ENCODE results near the gene RGS17. TPM values are rescaled to one million over a fixed set of nuclear protein-coding genes. Genes with fewer than 3 reads are reported as not detected.

Gene RGS17
- total RNA-seq, 1 experiment from 2014 or later, result 3.2 TPM

DNA sequence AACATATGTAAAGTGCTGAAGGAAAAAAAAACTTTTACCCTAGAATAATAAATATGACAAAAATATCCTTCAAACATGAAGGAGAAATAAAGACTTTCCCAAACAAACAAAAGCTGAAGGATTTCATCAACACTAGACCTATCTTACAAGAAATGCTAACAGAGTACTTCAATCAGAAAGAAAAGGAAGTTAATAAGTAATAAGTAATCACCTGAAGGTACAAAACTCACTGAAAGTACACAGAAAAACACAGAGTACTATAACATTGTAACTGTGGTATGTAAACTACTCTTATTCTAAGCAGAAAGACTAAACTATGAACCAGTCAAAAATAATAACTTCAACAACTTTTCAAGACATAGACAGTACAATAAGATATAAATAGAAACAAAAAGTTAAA is 67.1 kb downstream of the RGS17 start:
- Histone ChIP-seq H3K23me2 (ENCODE audit: insufficient read length, low read depth, low read length, poor library complexity, severe bottlenecking) (no peaks in the 10 kb centered on the region), H3K18ac (ENCODE audit: insufficient read length, low read depth, low read length) (no peak overlapping the region), H3K9ac (ENCODE audit: extremely low read depth, insufficient read length, low read length) (no peak overlapping the region), H2BK5ac (ENCODE audit: insufficient read length, low read length) (no peak overlapping the region), H2BK12ac (ENCODE audit: insufficient read length, low read depth, low read length) (no peak overlapping the region), H3K4ac (ENCODE audit: low read depth, low read length) (no peak overlapping the region), H4K5ac (ENCODE audit: insufficient read length, low read depth, low read length) (no peak overlapping the region), H3T11ph (ENCODE audit: low read length) (no peak overlapping the region), H3K4me1 (ENCODE audit: insufficient read depth, low read length) (peaks cover 7% of the 10 kb centered on the region), H3K23ac (ENCODE audit: insufficient read length, low read depth, low read length) (no peak overlapping the region), H3K79me1 (ENCODE audit: insufficient read depth, low read depth, low read length, poor library complexity, severe bottlenecking) (no peaks in the 10 kb centered on the region), H3K9me3 (ENCODE audit: control insufficient read depth, low read depth, low read length) (no peaks in the 10 kb centered on the region), H3K14ac (ENCODE audit: insufficient read depth, low read length) (no peak overlapping the region), H4K8ac (replicated peaks; ENCODE audit: insufficient read length, low read depth, low read length) (no peak overlapping the region), H3K4me2 (ENCODE audit: insufficient read depth, insufficient read length, low read length) (no peak overlapping the region), H2AFZ (ENCODE audit: low read length) (no peak overlapping the region), H3K27me3 (ENCODE audit: insufficient read depth, low read length) (no peaks in the 10 kb centered on the region), H2BK15ac (ENCODE audit: low read depth, low read length) (no peak overlapping the region), H3K56ac (ENCODE audit: insufficient read length, low read depth, low read length) (no peak overlapping the region), H2BK120ac (ENCODE audit: low read depth, low read length, poor library complexity, severe bottlenecking) (no peak overlapping the region), H3K27ac (ENCODE audit: insufficient read length, low read depth, low read length) (no peak overlapping the region), H2AK5ac (ENCODE audit: insufficient read length, low read length) (no peak overlapping the region), H3K79me2 (ENCODE audit: insufficient read depth, low read length) (0 out of 2 replicates have a peak, but pooled peaks cover 3% of the 10 kb centered on the region), H4K91ac (ENCODE audit: insufficient read length, low read depth, low read length) (no peak overlapping the region), H2BK20ac (ENCODE audit: low read depth, low read length, poor library complexity, severe bottlenecking) (no peak overlapping the region), H4K20me1 (ENCODE audit: control insufficient read depth, insufficient read depth, insufficient read length) (no peaks in the 10 kb centered on the region)
- peaks cover 20 to 32% of the 10 kb centered on the region in 2 experiments for H3K9me3 Mint-ChIP-seq
- H3K4me1 Mint-ChIP-seq, result peaks cover 15% of the 10 kb centered on the region in 2 experiments
- H3K4me3 Mint-ChIP-seq, result no peak overlapping the region
- H3K36me3 Mint-ChIP-seq (ENCODE audit: insufficient read depth in 1 of 3, low read depth in 3 of 3), result peaks cover 5 to 34% (median 21%) of the 10 kb centered on the region in 3 experiments
- no peak overlapping the region for H3K27ac Mint-ChIP-seq
- H3K27me3 Mint-ChIP-seq (ENCODE audit: low read depth), result no peaks in the 10 kb centered on the region
- TF ChIP-seq, protein P1, sequence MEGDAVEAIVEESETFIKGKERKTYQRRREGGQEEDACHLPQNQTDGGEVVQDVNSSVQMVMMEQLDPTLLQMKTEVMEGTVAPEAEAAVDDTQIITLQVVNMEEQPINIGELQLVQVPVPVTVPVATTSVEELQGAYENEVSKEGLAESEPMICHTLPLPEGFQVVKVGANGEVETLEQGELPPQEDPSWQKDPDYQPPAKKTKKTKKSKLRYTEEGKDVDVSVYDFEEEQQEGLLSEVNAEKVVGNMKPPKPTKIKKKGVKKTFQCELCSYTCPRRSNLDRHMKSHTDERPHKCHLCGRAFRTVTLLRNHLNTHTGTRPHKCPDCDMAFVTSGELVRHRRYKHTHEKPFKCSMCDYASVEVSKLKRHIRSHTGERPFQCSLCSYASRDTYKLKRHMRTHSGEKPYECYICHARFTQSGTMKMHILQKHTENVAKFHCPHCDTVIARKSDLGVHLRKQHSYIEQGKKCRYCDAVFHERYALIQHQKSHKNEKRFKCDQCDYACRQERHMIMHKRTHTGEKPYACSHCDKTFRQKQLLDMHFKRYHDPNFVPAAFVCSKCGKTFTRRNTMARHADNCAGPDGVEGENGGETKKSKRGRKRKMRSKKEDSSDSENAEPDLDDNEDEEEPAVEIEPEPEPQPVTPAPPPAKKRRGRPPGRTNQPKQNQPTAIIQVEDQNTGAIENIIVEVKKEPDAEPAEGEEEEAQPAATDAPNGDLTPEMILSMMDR (conservative IDR thresholded peaks at IDR 0.05), result no peak
- no peak for DNase-seq
